ENCODE results near the gene LSM14B. TPM values are rescaled to one million over a fixed set of nuclear protein-coding genes. Genes with fewer than 3 reads are reported as not detected.

Gene LSM14B
- total RNA-seq, 1 experiment from 2014 or later: 61.5 TPM

DNA sequence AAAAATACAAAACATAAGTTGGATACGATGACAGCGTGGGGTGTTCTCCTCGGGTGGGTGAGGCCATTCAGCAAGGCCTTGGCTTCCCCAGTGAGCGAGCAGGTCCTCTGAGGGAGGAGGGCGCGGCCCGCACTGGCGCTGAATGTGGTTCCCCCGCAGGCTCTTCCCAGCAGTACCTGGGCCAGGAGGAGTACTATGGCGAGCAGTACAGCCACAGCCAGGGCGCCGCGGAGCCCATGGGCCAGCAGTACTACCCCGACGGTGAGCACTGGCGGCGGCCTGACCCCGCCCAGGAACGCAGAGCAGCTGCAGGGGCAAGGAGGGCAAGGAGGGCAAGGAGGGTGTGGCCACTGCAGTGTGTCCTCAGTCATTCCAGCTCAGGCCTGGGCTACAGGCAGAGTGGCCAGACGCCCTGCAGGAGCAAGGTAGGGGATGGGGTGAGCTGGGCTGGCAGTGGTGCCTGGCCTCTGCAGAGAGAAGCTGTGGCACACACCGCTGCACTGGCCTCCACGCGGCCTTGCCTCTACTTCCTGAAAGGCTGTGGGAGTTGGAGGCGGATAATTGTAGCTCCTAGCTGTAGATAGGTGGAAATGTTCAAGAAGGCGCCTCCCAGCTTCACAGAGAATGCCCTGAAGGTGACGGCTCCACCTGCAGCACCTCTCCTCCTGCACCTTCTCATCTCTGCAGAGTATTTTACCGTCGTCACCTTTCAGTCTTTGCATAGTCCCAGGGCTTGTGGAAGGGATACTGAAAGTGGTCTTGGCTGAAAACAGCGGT, 41.9 kb downstream of the LSM14B start:
- intact Hi-C loops (cut with micrococcal nuclease; ENCODE audit: unreplicated experiment): no loop called here
- H3K9me2 ChIP-seq (ENCODE audit: insufficient read depth): no peaks in the 10 kb centered on the region
- peaks cover 24% of the 10 kb centered on the region for H4K20me1 ChIP-seq (ENCODE audit: insufficient read depth)
- POLR2A ChIA-PET (ENCODE audit: unreplicated experiment): no interaction called here
- peaks cover 13% of the 10 kb centered on the region; the same call in 1 of the 2 replicates for H3K36me3 ChIP-seq (ENCODE audit: low read depth)
- H3K27ac ChIP-seq: no peak overlapping the region
- TF ChIP-seq EZH2 (IDR thresholded peaks at IDR 0.05; ENCODE audit: low read depth) (no peak), CTCF (conservative IDR thresholded peaks at IDR 0.05) (no peak)
- peaks cover 13% of the 10 kb centered on the region for H3K4me1 ChIP-seq (replicated peaks; ENCODE audit: insufficient read depth)
- CTCF ChIA-PET: no interaction called here
- no peak for DNase-seq
- H3K79me2 ChIP-seq (ENCODE audit: low read depth): peaks cover 5% of the 10 kb centered on the region; the same call in 1 of the 2 replicates
- H2AFZ ChIP-seq: no peak overlapping the region
- H3F3A ChIP-seq (ENCODE audit: insufficient read depth, low read depth): peaks cover 10% of the 10 kb centered on the region
- H3K27me3 ChIP-seq (ENCODE audit: insufficient read depth, low read depth): no peaks in the 10 kb centered on the region
- BruUV-seq (replicated peaks): no TSS peak
- no peaks in the 10 kb centered on the region for H3K9me3 ChIP-seq (ENCODE audit: insufficient read depth, low read depth)
- H3K4me3 ChIP-seq: no peak overlapping the region
- H3K4me2 ChIP-seq: no peak overlapping the region

DNA sequence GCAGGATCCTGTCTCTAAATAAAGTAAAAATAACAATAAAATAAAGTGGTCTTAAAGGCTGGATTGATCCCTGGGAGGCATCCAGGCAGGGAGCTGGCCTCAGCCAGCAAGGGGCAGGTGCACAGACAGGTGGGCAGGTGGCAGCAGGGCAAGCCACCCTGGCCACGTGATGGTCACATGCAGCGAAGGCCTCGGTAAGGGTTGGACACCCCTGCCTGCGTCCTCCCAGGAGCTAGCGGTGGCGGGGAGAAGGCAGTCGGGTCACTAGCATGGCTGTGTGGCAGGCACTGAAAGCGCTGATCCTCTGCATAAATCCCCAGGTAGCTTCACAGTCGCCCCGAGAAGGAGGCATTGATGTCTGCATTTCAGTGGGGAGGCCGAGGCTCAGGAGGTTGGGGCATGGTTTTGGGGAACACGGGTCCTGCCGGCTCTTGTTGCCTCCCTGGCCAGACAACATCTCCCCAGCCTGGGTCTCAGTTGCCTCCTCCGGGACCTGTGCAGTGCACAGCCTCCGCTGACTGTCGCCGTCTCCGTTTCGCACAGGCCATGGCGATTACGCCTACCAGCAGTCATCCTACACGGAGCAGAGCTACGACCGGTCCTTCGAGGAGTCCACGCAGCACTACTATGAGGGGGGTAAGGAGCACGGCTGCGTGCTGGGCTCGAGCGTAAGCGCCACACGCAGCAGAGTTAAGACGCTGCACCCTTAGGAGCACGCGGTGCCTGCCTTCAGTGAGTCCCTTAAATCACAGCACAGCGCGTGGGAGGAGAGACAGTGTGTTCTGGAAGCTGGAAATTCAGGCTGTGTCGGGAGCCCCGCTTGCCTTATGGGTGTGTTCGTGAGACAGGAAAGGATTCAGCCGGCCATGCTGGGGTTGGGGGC, 42.8 kb downstream of the LSM14B start:
- Histone ChIP-seq H3K79me2 (ENCODE audit: low read depth) (peaks cover 5% of the 10 kb centered on the region; the same call in 1 of the 2 replicates), H4K20me1 (ENCODE audit: insufficient read depth) (peaks cover 19% of the 10 kb centered on the region; the same call in 1 of the 2 replicates), H3K4me3 (no peak overlapping the region), H3K27me3 (ENCODE audit: insufficient read depth, low read depth) (no peaks in the 10 kb centered on the region), H3K9me2 (ENCODE audit: insufficient read depth) (no peaks in the 10 kb centered on the region), H3K36me3 (ENCODE audit: low read depth) (peaks cover 13% of the 10 kb centered on the region; the same call in 1 of the 2 replicates), H3K27ac (no peak overlapping the region), H3K4me2 (no peak overlapping the region), H2AFZ (no peak overlapping the region), H3K4me1 (replicated peaks; ENCODE audit: insufficient read depth) (peaks cover 6% of the 10 kb centered on the region; the same call in 1 of the 2 replicates), H3F3A (ENCODE audit: insufficient read depth, low read depth) (peaks cover 4% of the 10 kb centered on the region), H3K9me3 (ENCODE audit: insufficient read depth, low read depth) (no peaks in the 10 kb centered on the region)
- ChIA-PET CTCF (no interaction called here), POLR2A (ENCODE audit: unreplicated experiment) (no interaction called here)
- intact Hi-C loops (cut with micrococcal nuclease; ENCODE audit: unreplicated experiment): no loop called here
- BruUV-seq (replicated peaks): no TSS peak
- DNase-seq: no peak
- TF ChIP-seq EZH2 (IDR thresholded peaks at IDR 0.05; ENCODE audit: low read depth) (no peak), CTCF (conservative IDR thresholded peaks at IDR 0.05) (no peak)

DNA sequence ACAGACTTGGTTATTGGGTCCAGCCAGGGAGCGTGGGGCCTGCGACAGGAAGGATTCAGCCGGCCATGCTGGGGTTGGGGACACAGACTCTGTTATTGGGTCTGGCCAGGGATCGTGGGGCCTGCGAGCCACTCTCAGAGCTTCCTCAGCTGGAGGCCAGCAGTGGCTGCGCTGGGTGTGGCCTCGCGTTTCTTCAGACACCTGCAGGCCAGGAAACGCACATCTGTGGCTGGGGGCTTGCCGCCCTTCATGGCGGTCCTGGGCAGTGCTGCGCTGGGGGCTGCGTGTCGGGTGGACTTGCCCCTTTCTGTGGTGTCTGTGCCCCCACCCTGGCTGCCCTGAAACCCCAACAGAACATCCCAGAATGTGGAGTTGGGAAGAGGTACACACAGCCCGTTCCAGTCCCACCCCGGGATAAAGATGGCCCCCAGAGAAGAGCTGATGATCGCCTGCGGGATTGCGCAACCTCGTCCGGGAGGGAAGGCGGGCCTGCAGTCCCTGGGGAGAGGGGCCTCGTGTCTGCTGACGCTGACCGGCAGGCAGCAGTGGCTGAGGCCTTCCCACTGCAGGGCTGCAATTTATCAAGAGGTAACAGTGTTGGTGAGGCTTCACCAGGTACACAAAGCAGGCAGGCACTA, 43.6 kb downstream of the LSM14B start:
- H3K36me3 ChIP-seq (ENCODE audit: low read depth): peaks cover 9% of the 10 kb centered on the region; the same call in 1 of the 2 replicates
- no peaks in the 10 kb centered on the region for H3K9me2 ChIP-seq (ENCODE audit: insufficient read depth)
- no peaks in the 10 kb centered on the region for H3K9me3 ChIP-seq (ENCODE audit: insufficient read depth, low read depth)
- TF ChIP-seq CTCF (conservative IDR thresholded peaks at IDR 0.05) (no peak), EZH2 (IDR thresholded peaks at IDR 0.05; ENCODE audit: low read depth) (no peak)
- DNase-seq: no peak
- intact Hi-C loops (cut with micrococcal nuclease; ENCODE audit: unreplicated experiment): no loop called here
- no peak overlapping the region for H3K27ac ChIP-seq
- H3K79me2 ChIP-seq (ENCODE audit: low read depth): no peaks in the 10 kb centered on the region
- no peaks in the 10 kb centered on the region for H3K4me1 ChIP-seq (replicated peaks; ENCODE audit: insufficient read depth)
- ChIA-PET POLR2A (ENCODE audit: unreplicated experiment) (no interaction called here), CTCF (no interaction called here)
- no peaks in the 10 kb centered on the region for H3K27me3 ChIP-seq (ENCODE audit: insufficient read depth, low read depth)
- peaks cover 4% of the 10 kb centered on the region for H3F3A ChIP-seq (ENCODE audit: insufficient read depth, low read depth)
- no peak overlapping the region for H3K4me2 ChIP-seq
- peaks cover 13% of the 10 kb centered on the region; the same call in 1 of the 2 replicates for H4K20me1 ChIP-seq (ENCODE audit: insufficient read depth)
- H3K4me3 ChIP-seq: no peak overlapping the region
- no TSS peak for BruUV-seq (replicated peaks)
- no peak overlapping the region for H2AFZ ChIP-seq
